AG09309 (cell line): ENCODE measurements around the gene PRKCA.
A peak's percentile ranks its signal among the peaks of the same experiment; 100 is the strongest.

Experiments
- DNase-seq: peaks from one replicate; pipeline ENCODE4 v3.0.0-alpha.2; 2010; ENCODE audit warnings: low read depth
- H3K4me3 ChIP-seq: 2 replicates; pipeline ENCODE4 v1.5.1; 2011; ENCODE audit warnings: mild to moderate bottlenecking, low read depth, low read length, moderate library complexity; ENCODE audit not compliant: control insufficient read depth
- CTCF ChIP-seq: IDR thresholded peaks from 2 replicates; pipeline ENCODE4 v1.5.1; 2011; ENCODE audit warnings: mild to moderate bottlenecking, low read depth, low read length, inconsistent platforms; ENCODE audit not compliant: insufficient read depth, control insufficient read depth; ENCODE audit errors: missing control alignments

PRKCA gene

GRCh38 chr17:66458782-66459181, 156.4 kb downstream of the PRKCA start:
- DNase-seq, result no peak

GRCh38 chr17:66459811-66460270, 157.4 kb downstream of the PRKCA start:
- DNase-seq, result peak; percentile 98
- H3K4me3 ChIP-seq, result no peak overlapping the region
- TF ChIP-seq CTCF, result no peak

More at GRCh38 chr17:66458782-66459181, 156.4 kb downstream of the PRKCA start:
- TF ChIP-seq CTCF, result no peak
- H3K4me3 ChIP-seq, result no peak overlapping the region

- no peak for TF ChIP-seq CTCF
- H3K4me3 ChIP-seq, result no peak overlapping the region
- no peak for DNase-seq
Observed at GRCh38 chr17:66460558-66460957, 158.1 kb downstream of the PRKCA start.

- no peak overlapping the region for H3K4me3 ChIP-seq
- no peak for DNase-seq
- no peak for TF ChIP-seq CTCF
Observed at GRCh38 chr17:66461343-66461995, 159.1 kb downstream of the PRKCA start.

- DNase-seq, result no peak
- no peak for TF ChIP-seq CTCF
- H3K4me3 ChIP-seq, result no peak overlapping the region
Observed at GRCh38 chr17:66462010-66462409, 159.6 kb downstream of the PRKCA start.

- TF ChIP-seq CTCF, result no peak
- H3K4me3 ChIP-seq, result no peak overlapping the region
- DNase-seq, result no peak
Observed at GRCh38 chr17:66464921-66465320, 162.5 kb downstream of the PRKCA start.

GRCh38 chr17:66465701-66466100, 163.3 kb downstream of the PRKCA start:
- H3K4me3 ChIP-seq, result no peak overlapping the region
- no peak for DNase-seq
- no peak for TF ChIP-seq CTCF
